ENCODE data around the gene PDGFB. TPM values are rescaled to one million over a fixed set of nuclear protein-coding genes. Genes with fewer than 3 reads are reported as not detected.

Gene PDGFB
- total and polyA plus RNA-seq, 2 experiments from 2014 or later = 2.2 to 8.0 TPM

DNA sequence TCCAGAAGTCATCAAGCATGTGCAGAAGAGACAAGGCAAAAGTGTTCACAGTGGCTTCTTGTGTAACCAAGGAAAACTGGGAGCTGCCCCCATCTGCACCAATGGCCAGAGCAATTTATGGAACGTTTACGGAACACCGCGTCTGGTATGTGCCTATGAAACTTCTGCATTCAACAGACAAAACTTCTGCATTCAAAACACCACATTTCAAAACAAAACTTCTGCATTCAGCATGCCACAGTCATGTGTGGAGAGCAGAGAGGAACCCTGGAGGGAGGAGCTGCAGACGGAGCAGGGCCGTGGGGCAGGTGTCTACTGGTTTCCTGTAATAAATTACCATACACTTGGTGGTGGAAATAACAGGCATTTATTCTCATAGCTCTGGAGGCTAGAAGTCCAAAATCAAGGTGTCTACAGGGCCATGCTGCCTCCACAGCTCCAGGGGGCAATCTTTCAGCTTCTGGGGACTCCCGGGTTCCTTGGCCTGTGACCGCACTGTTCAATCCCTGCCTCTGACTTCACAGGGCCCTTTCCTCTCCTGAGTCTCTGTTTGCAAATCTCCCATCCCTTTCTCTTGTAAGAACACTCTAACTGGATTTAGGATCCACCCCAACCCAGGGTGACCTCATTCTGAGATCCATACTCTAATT is 42.4 kb upstream of the PDGFB start:
- Mint-ChIP-seq H3K27me3 (ENCODE audit: insufficient read depth, low read depth, poor library complexity) (peaks cover 20% of the 10 kb centered on the region), H3K36me3 (ENCODE audit: low read depth) (no peaks in the 10 kb centered on the region), H3K9me3 (peaks cover 3% of the 10 kb centered on the region; the same call in 1 of the 3 replicates), H3K4me1 (peaks cover 8% of the 10 kb centered on the region), H3K4me3 (no peak overlapping the region), H3K27ac (no peak overlapping the region)
- no peak for TF ChIP-seq JUNB (IDR thresholded peaks at IDR 0.05; ENCODE audit: unreplicated experiment)
- no peaks in the 10 kb centered on the region for H3K27me3 ChIP-seq (ENCODE audit: insufficient read depth)
- H3K79me2 ChIP-seq (replicated peaks; ENCODE audit: insufficient read depth) = no peaks in the 10 kb centered on the region
- no peak overlapping the region for H3K4me2 ChIP-seq
- no peaks in the 10 kb centered on the region for H3K4me1 ChIP-seq (ENCODE audit: insufficient read depth)
- no peaks in the 10 kb centered on the region for H4K20me1 ChIP-seq (replicated peaks; ENCODE audit: insufficient read depth)
- H3F3A ChIP-seq (replicated peaks; ENCODE audit: low read depth) = no peaks in the 10 kb centered on the region
- ATAC-seq (no peak), DNase-seq (ENCODE audit: low spot score) (no peak)
- H3K9me2 ChIP-seq (ENCODE audit: insufficient read depth) = no peaks in the 10 kb centered on the region
- no peak overlapping the region for H3K4me3 ChIP-seq
- H3K36me3 ChIP-seq (ENCODE audit: insufficient read depth) = no peaks in the 10 kb centered on the region
- no peak overlapping the region for H3K27ac ChIP-seq (ENCODE audit: low read depth)
- no peak overlapping the region for H2AFZ ChIP-seq

DNA sequence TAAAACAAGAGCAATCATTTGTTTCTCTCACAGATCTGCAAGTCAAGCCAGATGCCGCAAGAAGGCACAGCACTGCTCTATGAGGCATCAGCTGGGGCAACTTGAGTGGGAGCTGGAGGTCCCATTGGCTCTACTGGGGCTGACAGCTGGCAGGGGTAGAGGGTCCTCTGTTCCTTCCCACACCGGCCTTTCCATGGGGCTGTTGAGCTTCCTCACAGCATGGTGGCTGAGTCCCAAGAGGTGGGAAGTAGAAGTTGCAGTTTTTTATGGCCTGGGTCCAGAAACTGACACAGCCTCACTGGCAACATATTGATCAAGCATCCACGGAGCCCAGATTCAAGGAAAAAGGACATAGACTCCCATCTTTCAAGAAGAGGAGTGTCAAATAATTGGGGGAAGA is 40.2 kb upstream of the PDGFB start:
- peaks cover 13% of the 10 kb centered on the region for H3K4me1 Mint-ChIP-seq
- H3K36me3 Mint-ChIP-seq (ENCODE audit: low read depth) = no peaks in the 10 kb centered on the region
- no peak for DNase-seq (ENCODE audit: low spot score)
- no peak overlapping the region for H3K27ac ChIP-seq (ENCODE audit: low read depth)
- no peaks in the 10 kb centered on the region for H3K9me2 ChIP-seq (ENCODE audit: insufficient read depth)
- ATAC-seq = no peak
- H3K4me2 ChIP-seq = no peak overlapping the region
- H4K20me1 ChIP-seq (replicated peaks; ENCODE audit: insufficient read depth) = no peaks in the 10 kb centered on the region
- H3K27me3 ChIP-seq (ENCODE audit: insufficient read depth) = no peaks in the 10 kb centered on the region
- no peak overlapping the region for H3K27ac Mint-ChIP-seq
- H3K79me2 ChIP-seq (replicated peaks; ENCODE audit: insufficient read depth) = no peaks in the 10 kb centered on the region
- H3K4me1 ChIP-seq (ENCODE audit: insufficient read depth) = peaks cover 8% of the 10 kb centered on the region; the same call in 1 of the 2 replicates
- no peak overlapping the region for H3K4me3 Mint-ChIP-seq
- H2AFZ ChIP-seq = no peak overlapping the region
- peaks cover 19% of the 10 kb centered on the region for H3K27me3 Mint-ChIP-seq (ENCODE audit: insufficient read depth, low read depth, poor library complexity)
- H3K9me3 Mint-ChIP-seq = peaks cover 3% of the 10 kb centered on the region; the same call in 1 of the 3 replicates
- H3K4me3 ChIP-seq = no peak overlapping the region
- no peaks in the 10 kb centered on the region for H3K36me3 ChIP-seq (ENCODE audit: insufficient read depth)
- no peaks in the 10 kb centered on the region for H3F3A ChIP-seq (replicated peaks; ENCODE audit: low read depth)
- TF ChIP-seq, protein P1, sequence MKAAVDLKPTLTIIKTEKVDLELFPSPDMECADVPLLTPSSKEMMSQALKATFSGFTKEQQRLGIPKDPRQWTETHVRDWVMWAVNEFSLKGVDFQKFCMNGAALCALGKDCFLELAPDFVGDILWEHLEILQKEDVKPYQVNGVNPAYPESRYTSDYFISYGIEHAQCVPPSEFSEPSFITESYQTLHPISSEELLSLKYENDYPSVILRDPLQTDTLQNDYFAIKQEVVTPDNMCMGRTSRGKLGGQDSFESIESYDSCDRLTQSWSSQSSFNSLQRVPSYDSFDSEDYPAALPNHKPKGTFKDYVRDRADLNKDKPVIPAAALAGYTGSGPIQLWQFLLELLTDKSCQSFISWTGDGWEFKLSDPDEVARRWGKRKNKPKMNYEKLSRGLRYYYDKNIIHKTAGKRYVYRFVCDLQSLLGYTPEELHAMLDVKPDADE (IDR thresholded peaks at IDR 0.05) = no peak
- TF ChIP-seq NANOG (IDR thresholded peaks at IDR 0.05; ENCODE audit: borderline replicate concordance) (no peak), ZNF331 (CRISPR knock-in tag; IDR thresholded peaks at IDR 0.05; ENCODE audit: low read depth) (no peak), ZNF114 (CRISPR knock-in tag; IDR thresholded peaks at IDR 0.05) (no peak), STAT1 (IDR thresholded peaks at IDR 0.05; ENCODE audit: unreplicated experiment) (no peak), EZH2 (IDR thresholded peaks at IDR 0.05; ENCODE audit: low read depth, unreplicated experiment) (no peak), JUNB (IDR thresholded peaks at IDR 0.05; ENCODE audit: unreplicated experiment) (no peak), EZH2phosphoT487 (IDR thresholded peaks at IDR 0.05; ENCODE audit: unreplicated experiment) (no peak), POLR2AphosphoS5 (IDR thresholded peaks at IDR 0.05; ENCODE audit: low read depth) (no peak)
- TF ChIP-seq, protein P2, sequence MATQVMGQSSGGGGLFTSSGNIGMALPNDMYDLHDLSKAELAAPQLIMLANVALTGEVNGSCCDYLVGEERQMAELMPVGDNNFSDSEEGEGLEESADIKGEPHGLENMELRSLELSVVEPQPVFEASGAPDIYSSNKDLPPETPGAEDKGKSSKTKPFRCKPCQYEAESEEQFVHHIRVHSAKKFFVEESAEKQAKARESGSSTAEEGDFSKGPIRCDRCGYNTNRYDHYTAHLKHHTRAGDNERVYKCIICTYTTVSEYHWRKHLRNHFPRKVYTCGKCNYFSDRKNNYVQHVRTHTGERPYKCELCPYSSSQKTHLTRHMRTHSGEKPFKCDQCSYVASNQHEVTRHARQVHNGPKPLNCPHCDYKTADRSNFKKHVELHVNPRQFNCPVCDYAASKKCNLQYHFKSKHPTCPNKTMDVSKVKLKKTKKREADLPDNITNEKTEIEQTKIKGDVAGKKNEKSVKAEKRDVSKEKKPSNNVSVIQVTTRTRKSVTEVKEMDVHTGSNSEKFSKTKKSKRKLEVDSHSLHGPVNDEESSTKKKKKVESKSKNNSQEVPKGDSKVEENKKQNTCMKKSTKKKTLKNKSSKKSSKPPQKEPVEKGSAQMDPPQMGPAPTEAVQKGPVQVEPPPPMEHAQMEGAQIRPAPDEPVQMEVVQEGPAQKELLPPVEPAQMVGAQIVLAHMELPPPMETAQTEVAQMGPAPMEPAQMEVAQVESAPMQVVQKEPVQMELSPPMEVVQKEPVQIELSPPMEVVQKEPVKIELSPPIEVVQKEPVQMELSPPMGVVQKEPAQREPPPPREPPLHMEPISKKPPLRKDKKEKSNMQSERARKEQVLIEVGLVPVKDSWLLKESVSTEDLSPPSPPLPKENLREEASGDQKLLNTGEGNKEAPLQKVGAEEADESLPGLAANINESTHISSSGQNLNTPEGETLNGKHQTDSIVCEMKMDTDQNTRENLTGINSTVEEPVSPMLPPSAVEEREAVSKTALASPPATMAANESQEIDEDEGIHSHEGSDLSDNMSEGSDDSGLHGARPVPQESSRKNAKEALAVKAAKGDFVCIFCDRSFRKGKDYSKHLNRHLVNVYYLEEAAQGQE (IDR thresholded peaks at IDR 0.05; ENCODE audit: unreplicated experiment) = no peak
- TF ChIP-seq, protein P3, sequence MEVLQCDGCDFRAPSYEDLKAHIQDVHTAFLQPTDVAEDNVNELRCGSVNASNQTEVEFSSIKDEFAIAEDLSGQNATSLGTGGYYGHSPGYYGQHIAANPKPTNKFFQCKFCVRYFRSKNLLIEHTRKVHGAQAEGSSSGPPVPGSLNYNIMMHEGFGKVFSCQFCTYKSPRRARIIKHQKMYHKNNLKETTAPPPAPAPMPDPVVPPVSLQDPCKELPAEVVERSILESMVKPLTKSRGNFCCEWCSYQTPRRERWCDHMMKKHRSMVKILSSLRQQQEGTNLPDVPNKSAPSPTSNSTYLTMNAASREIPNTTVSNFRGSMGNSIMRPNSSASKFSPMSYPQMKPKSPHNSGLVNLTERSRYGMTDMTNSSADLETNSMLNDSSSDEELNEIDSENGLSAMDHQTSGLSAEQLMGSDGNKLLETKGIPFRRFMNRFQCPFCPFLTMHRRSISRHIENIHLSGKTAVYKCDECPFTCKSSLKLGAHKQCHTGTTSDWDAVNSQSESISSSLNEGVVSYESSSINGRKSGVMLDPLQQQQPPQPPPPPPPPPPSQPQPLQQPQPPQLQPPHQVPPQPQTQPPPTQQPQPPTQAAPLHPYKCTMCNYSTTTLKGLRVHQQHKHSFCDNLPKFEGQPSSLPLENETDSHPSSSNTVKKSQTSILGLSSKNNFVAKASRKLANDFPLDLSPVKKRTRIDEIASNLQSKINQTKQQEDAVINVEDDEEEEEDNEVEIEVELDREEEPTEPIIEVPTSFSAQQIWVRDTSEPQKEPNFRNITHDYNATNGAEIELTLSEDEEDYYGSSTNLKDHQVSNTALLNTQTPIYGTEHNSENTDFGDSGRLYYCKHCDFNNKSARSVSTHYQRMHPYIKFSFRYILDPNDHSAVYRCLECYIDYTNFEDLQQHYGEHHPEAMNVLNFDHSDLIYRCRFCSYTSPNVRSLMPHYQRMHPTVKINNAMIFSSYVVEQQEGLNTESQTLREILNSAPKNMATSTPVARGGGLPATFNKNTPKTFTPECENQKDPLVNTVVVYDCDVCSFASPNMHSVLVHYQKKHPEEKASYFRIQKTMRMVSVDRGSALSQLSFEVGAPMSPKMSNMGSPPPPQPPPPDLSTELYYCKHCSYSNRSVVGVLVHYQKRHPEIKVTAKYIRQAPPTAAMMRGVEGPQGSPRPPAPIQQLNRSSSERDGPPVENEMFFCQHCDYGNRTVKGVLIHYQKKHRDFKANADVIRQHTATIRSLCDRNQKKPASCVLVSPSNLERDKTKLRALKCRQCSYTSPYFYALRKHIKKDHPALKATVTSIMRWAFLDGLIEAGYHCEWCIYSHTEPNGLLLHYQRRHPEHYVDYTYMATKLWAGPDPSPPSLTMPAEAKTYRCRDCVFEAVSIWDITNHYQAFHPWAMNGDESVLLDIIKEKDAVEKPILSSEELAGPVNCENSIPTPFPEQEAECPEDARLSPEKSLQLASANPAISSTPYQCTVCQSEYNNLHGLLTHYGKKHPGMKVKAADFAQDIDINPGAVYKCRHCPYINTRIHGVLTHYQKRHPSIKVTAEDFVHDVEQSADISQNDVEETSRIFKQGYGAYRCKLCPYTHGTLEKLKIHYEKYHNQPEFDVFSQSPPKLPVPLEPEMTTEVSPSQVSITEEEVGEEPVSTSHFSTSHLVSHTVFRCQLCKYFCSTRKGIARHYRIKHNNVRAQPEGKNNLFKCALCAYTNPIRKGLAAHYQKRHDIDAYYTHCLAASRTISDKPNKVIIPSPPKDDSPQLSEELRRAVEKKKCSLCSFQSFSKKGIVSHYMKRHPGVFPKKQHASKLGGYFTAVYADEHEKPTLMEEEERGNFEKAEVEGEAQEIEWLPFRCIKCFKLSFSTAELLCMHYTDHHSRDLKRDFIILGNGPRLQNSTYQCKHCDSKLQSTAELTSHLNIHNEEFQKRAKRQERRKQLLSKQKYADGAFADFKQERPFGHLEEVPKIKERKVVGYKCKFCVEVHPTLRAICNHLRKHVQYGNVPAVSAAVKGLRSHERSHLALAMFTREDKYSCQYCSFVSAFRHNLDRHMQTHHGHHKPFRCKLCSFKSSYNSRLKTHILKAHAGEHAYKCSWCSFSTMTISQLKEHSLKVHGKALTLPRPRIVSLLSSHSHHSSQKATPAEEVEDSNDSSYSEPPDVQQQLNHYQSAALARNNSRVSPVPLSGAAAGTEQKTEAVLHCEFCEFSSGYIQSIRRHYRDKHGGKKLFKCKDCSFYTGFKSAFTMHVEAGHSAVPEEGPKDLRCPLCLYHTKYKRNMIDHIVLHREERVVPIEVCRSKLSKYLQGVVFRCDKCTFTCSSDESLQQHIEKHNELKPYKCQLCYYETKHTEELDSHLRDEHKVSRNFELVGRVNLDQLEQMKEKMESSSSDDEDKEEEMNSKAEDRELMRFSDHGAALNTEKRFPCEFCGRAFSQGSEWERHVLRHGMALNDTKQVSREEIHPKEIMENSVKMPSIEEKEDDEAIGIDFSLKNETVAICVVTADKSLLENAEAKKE (CRISPR knock-in tag; IDR thresholded peaks at IDR 0.05) = no peak

All from GM23338 (cell line).